ENCODE measurements around the gene XRCC5. TPM values are rescaled to one million over a fixed set of nuclear protein-coding genes. Genes with fewer than 3 reads are reported as not detected.

XRCC5 gene
- total and polyA plus RNA-seq, 2 donors (not counting 3 experiments of a cell fraction or from before 2014, with no cell fraction given): 267 to 319 TPM

GRCh38 chr2:216245391-216245975 lies 136.3 kb downstream of the XRCC5 start:
- ChIA-PET CTCF (no interaction called here), POLR2A (no interaction called here)
- Histone ChIP-seq H3K9me1 (replicated peaks; ENCODE audit: control insufficient read depth, extremely low read depth, insufficient read depth, low read length) (no peaks in the 10 kb centered on the region), H3K79me2 (ENCODE audit: control insufficient read depth, insufficient read depth, low read length) (no peaks in the 10 kb centered on the region), H3K27me3 (ENCODE audit: control insufficient read depth in 2 of 2, insufficient read depth in 2 of 2, low read length in 2 of 2) (no peaks in the 10 kb centered on the region), H3K4me3 (replicated peaks in 1 of 3; ENCODE audit: insufficient read depth in 1 of 3, low read depth in 1 of 3, low read length in 3 of 3) (no peak overlapping the region), H3K27ac (ENCODE audit: insufficient read depth, low read depth, low read length) (no peak overlapping the region), H3K4me1 (ENCODE audit: control insufficient read depth, extremely low read depth, insufficient read depth, low read length) (no peaks in the 10 kb centered on the region), H2AFZ (ENCODE audit: low read depth, low read length) (no peak overlapping the region), H3K9ac (replicated peaks; ENCODE audit: extremely low read depth, insufficient read depth, low read length) (no peak overlapping the region), H4K20me1 (replicated peaks; ENCODE audit: control insufficient read depth, extremely low read depth, insufficient read depth, low read length) (no peaks in the 10 kb centered on the region), H3K36me3 (ENCODE audit: control insufficient read depth in 2 of 2, extremely low read depth in 1 of 2, insufficient read depth in 2 of 2, low read length in 2 of 2) (no peaks in the 10 kb centered on the region), H3K9me3 (replicated peaks; ENCODE audit: control insufficient read depth, insufficient read depth, low read length) (no peaks in the 10 kb centered on the region), H3K4me2 (ENCODE audit: insufficient read depth, low read length) (no peak overlapping the region)
- dilution Hi-C loops (cut with MboI; ENCODE audit: extremely low pct_ligation_motif_present, low sequenced_read_pairs): no loop called here
- DNase-seq (ENCODE audit: low read depth, low spot score) (no peak), FAIRE-seq (no peak)
- BruUV-seq (replicated peaks): no TSS peak
- intact Hi-C loops (cut with micrococcal nuclease): no loop called here
- TF ChIP-seq, protein P1, sequence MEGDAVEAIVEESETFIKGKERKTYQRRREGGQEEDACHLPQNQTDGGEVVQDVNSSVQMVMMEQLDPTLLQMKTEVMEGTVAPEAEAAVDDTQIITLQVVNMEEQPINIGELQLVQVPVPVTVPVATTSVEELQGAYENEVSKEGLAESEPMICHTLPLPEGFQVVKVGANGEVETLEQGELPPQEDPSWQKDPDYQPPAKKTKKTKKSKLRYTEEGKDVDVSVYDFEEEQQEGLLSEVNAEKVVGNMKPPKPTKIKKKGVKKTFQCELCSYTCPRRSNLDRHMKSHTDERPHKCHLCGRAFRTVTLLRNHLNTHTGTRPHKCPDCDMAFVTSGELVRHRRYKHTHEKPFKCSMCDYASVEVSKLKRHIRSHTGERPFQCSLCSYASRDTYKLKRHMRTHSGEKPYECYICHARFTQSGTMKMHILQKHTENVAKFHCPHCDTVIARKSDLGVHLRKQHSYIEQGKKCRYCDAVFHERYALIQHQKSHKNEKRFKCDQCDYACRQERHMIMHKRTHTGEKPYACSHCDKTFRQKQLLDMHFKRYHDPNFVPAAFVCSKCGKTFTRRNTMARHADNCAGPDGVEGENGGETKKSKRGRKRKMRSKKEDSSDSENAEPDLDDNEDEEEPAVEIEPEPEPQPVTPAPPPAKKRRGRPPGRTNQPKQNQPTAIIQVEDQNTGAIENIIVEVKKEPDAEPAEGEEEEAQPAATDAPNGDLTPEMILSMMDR (IDR thresholded peaks at IDR 0.05; ENCODE audit: extremely low read depth in 1 of 2, insufficient read depth in 1 of 2, low read depth in 1 of 2, low read length in 2 of 2): no peak
- no peak for TF ChIP-seq JUN (IDR thresholded peaks at IDR 0.05; ENCODE audit: borderline replicate concordance, insufficient read depth, insufficient read length, low read depth)
- TF ChIP-seq FOS (IDR thresholded peaks at IDR 0.05; ENCODE audit: borderline replicate concordance, insufficient read depth, low read length): no peak
- TF ChIP-seq, protein P2, sequence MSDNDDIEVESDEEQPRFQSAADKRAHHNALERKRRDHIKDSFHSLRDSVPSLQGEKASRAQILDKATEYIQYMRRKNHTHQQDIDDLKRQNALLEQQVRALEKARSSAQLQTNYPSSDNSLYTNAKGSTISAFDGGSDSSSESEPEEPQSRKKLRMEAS (IDR thresholded peaks at IDR 0.05; ENCODE audit: insufficient read depth, insufficient read length): no peak
- TF ChIP-seq EZH2 (IDR thresholded peaks at IDR 0.05; ENCODE audit: borderline replicate concordance, low read depth, low read length, severe bottlenecking): no peak

All from endothelial cell of umbilical vein (primary cell).